Measurements from ENCODE around the gene NCMAP.

DNA sequence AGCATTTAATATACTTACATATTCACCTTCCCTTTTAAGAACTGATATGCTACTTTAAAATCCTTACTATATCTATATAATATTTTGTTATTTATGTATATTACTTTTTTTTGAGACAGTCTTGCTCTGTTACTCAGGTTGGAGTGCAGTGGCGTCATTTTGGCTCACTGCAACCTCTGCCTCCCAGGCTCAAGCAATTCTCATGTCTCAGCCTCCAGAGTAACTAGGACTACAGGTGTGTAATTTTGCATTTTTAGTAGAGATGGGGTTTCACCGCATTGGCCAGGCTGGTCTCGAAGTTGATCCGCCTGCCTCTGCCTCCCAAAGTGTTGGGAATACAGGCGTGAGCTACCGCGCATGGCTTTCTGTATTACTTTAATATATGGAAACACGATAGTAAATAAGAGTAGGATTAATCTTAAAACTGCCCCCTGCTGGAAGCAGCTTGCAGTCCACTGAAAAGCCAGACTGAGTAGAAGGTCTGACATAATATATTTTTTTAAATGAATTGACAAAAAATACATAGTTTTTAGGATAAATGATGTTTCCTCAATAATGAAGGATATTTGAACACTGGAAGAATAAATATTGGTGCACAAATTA, 28.8 kb upstream of the NCMAP start:
- TF ChIP-seq CTCF (IDR thresholded peaks at IDR 0.05) (peak; percentile 18 to 55 (median 41)), POLR2A (IDR thresholded peaks at IDR 0.05) (no peak)
